ENCODE results near the gene PTHLH. TPM values are rescaled to one million over a fixed set of nuclear protein-coding genes. Genes with fewer than 3 reads are reported as not detected.

The PTHLH gene
- 1 to 10 TPM in 3 of 4 donors, not detected in 1; 1.6 to 3.0 (median 2.1) TPM for total RNA-seq

- H3K27me3 ChIP-seq: peaks cover 9% of the 10 kb centered on the region
- 66 to 74% methylated on average over 2 of the region's 2 CpGs for WGBS, 2 donors
- H3K9me3 ChIP-seq: no peaks in the 10 kb centered on the region
- no peak within 1 kb of the TSS for H3K4me3 ChIP-seq (replicated peaks in 1 of 3)
- no peak within 1 kb of the TSS for H3K27ac ChIP-seq
- H3K36me3 ChIP-seq: no peaks in the 10 kb centered on the region
- H3K4me1 ChIP-seq: peaks cover 24 to 26% of the 10 kb centered on the region in 2 donors
- TF ChIP-seq CTCF (IDR thresholded peaks at IDR 0.05) (no peak), POLR2A (IDR thresholded peaks at IDR 0.05) (no peak)
- intact Hi-C loops (cut with DNase I): no loop called here
- no peak for DNase-seq
Measured at GRCh38 chr12:27972721-27973120, at the start of gene PTHLH. Gene PTHLH (minus strand): TSS chr12:27972733. CDS start chr12:27969494, 3,239 bp downstream.

GRCh38 chr12:28021704-28022103 is 49.2 kb upstream of the PTHLH start:
- TF ChIP-seq POLR2A (IDR thresholded peaks at IDR 0.05) (no peak), CTCF (IDR thresholded peaks at IDR 0.05) (no peak)
- 93 to 95% methylated on average over 4 of the region's 4 CpGs for WGBS, 2 donors
- no peaks in the 10 kb centered on the region for H3K36me3 ChIP-seq
- H3K4me3 ChIP-seq (replicated peaks in 1 of 3): no peak overlapping the region
- no peaks in the 10 kb centered on the region for H3K9me3 ChIP-seq
- H3K4me1 ChIP-seq: no peaks in the 10 kb centered on the region
- no peak for DNase-seq
- intact Hi-C loops (cut with DNase I): no loop called here
- H3K27me3 ChIP-seq: no peaks in the 10 kb centered on the region
- H3K27ac ChIP-seq: no peak overlapping the region

- Histone ChIP-seq H3K36me3 (no peaks in the 10 kb centered on the region), H3K27me3 (no peaks in the 10 kb centered on the region), H3K27ac (no peak overlapping the region), H3K4me3 (replicated peaks in 1 of 3) (no peak overlapping the region), H3K9me3 (no peaks in the 10 kb centered on the region), H3K4me1 (no peaks in the 10 kb centered on the region)
- intact Hi-C loops (cut with DNase I): no loop called here
- 94 to 95% methylated on average over 1 of the region's 1 CpG for WGBS, 2 donors
- no peak for DNase-seq
- TF ChIP-seq CTCF (IDR thresholded peaks at IDR 0.05): no peak
- no peak for TF ChIP-seq POLR2A (IDR thresholded peaks at IDR 0.05)
Measured at GRCh38 chr12:28017873-28018255, 45.3 kb upstream of the PTHLH start.

GRCh38 chr12:28017126-28017872 is 44.8 kb upstream of the PTHLH start:
- 81 to 95% methylated on average over 4 of the region's 4 CpGs for WGBS, 2 donors
- Histone ChIP-seq H3K27ac (no peak overlapping the region), H3K27me3 (no peaks in the 10 kb centered on the region), H3K4me3 (replicated peaks in 1 of 3) (no peak overlapping the region), H3K9me3 (no peaks in the 10 kb centered on the region), H3K4me1 (no peaks in the 10 kb centered on the region), H3K36me3 (no peaks in the 10 kb centered on the region)
- TF ChIP-seq CTCF (IDR thresholded peaks at IDR 0.05) (no peak), POLR2A (IDR thresholded peaks at IDR 0.05) (no peak)
- intact Hi-C loops (cut with DNase I): no loop called here
- no peak for DNase-seq

DNA sequence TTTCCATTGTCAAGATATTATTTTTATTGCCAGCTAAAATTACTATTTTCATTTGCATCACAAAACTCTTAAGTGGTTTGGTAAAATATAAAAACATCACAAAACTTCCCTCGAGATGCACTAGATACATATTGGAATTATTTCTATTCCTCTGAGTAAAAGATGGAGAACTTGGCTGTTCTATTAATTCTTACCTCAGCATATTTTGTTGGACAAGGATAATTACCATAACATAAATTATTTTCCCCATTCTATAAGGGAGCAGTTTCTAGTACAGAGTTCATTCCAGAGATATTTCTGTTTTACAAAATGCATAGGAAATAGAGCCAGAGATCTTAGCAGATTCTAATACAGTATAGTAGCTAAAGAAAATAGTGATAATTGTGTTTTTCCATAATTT is 42.6 kb upstream of the PTHLH start:
- Histone ChIP-seq H3K27ac (no peak overlapping the region), H3K9me3 (no peaks in the 10 kb centered on the region), H3K4me3 (replicated peaks in 1 of 3) (no peak overlapping the region), H3K36me3 (no peaks in the 10 kb centered on the region), H3K4me1 (no peaks in the 10 kb centered on the region), H3K27me3 (no peaks in the 10 kb centered on the region)
- TF ChIP-seq CTCF (IDR thresholded peaks at IDR 0.05) (no peak), POLR2A (IDR thresholded peaks at IDR 0.05) (no peak)
- no peak for DNase-seq
- intact Hi-C loops (cut with DNase I): no loop called here
- WGBS, 2 donors: 85 to 95% methylated on average over 1 of the region's 1 CpG

All from thyroid gland (tissue), 4 donors.